Gastrocnemius medialis (tissue), 4 donors: ENCODE results near the gene RAP1B. TPM values are rescaled to one million over a fixed set of nuclear protein-coding genes. Genes with fewer than 3 reads are reported as not detected.

ENCODE experiments used
- ATAC-seq, 2 donors: fragments of 150-250 bp; one replicate each; pipeline ENCODE4 v1.9.1; 2016
- DNase-seq, 2 donors: peaks; one replicate each; pipeline ENCODE4 v3.0.0-alpha.2; 2019
- H3K27ac ChIP-seq, 4 donors: fragments of 200-600 bp; sonication (generic); 1 replicate in 1 of 4; 2 replicates in 3 of 4; pipeline ENCODE4 v1.5.1; 2016 to 2018; ENCODE audit warnings: mild to moderate bottlenecking in 2 of 4, moderate library complexity in 1 of 4
- H3K27me3 ChIP-seq, 3 donors: fragments of 200-600 bp; sonication (generic) in 2 of 3; 1 replicate in 1 of 3; 2 replicates in 2 of 3; pipeline versions ENCODE4 v1.5.1 to v1.6.0; 2016 to 2019; ENCODE audit warnings: mild to moderate bottlenecking in 1 of 3, moderate library complexity in 1 of 3
- H3K36me3 ChIP-seq, 2 donors: fragments of 200-600 bp; sonication (generic) in 1 of 2; one replicate each; pipeline ENCODE4 v1.5.1; 2017 to 2018
- H3K4me1 ChIP-seq, 2 donors: fragments of 200-600 bp; sonication (generic) in 1 of 2; one replicate each; pipeline ENCODE4 v1.5.1; 2016 to 2017; ENCODE audit warnings: mild to moderate bottlenecking in 2 of 2
- H3K4me3 ChIP-seq, 4 donors: fragments of 200-600 bp; sonication (generic) in 3 of 4; 1 replicate in 1 of 4; 2 replicates in 3 of 4; pipeline ENCODE4 v1.5.1; 2016 to 2019; ENCODE audit warnings: mild to moderate bottlenecking in 2 of 4
- H3K9me3 ChIP-seq, 3 donors: fragments of 200-600 bp; sonication (generic) in 2 of 3; 1 replicate in 1 of 3; 2 replicates in 2 of 3; pipeline ENCODE4 v1.5.1; 2016 to 2019
- CTCF ChIP-seq, 5 experiments: fragments of 450-650 bp in 3 of 5; fragments of 200-600 bp in 2 of 5; sonication (generic) in 2 of 5; IDR thresholded peaks in 4 of 5; conservative IDR thresholded peaks in 1 of 5; 1 replicate in 4 of 5; 2 replicates in 1 of 5; pipeline ENCODE4 v1.5.1; 2016 to 2019; ENCODE audit warnings: antibody characterized with exemption in 5 of 5, mild to moderate bottlenecking in 3 of 5, moderate library complexity in 3 of 5
- POLR2A ChIP-seq, 2 donors: fragments of 450-650 bp; IDR thresholded peaks; one replicate each; pipeline ENCODE4 v1.6.1; 2017; ENCODE audit warnings: antibody characterized with exemption in 2 of 2, mild to moderate bottlenecking in 2 of 2, moderate library complexity in 2 of 2
- in situ Hi-C, 4 donors: fragments of 200-750 bp; cut with MboI; loops; one replicate each; pipeline versions ENCODE4 v1.15.0 to v1.8.0; 2017; ENCODE audit warnings: low sequenced_read_pairs in 4 of 4
- intact Hi-C: fragments of 100-400 bp; cut with DNase I; formaldehyde crosslinking; loops from one replicate; pipeline ENCODE4 v1.15.1; 2023; ENCODE audit warnings: low total_unique reads
- total RNA-seq, 4 donors: library from RNA; depleted of rRNA; stranded (reverse); fragments of >200 nt; gene quantifications; one replicate each; pipeline versions ENCODE4 v1.1.0 to v1.2.3, GENCODE V29; 2016

The RAP1B gene
- total RNA-seq, 4 donors from 2014 or later, result 58.4 to 93.8 (median 71.9) TPM

DNA sequence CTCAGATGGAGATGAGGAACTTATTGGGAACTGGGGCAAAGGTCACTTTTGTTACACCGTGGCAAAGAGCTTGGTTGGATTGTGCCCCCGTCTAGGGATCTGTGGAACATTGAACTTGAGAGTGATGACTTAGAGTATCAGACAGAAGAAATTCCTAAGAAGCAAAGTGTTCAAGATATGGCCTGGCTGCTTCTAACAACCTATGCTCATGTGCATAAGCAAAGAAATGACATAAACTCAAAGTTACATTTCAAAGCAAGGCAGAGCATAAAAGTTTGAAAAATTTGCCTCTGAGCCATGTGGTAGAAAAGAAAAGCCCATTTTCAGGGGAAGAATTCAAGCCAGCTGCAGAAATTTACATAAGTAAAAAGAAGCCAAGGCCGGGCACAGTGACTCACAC, 21.5 kb upstream of the RAP1B start:
- ATAC-seq (no peak), DNase-seq (no peak)
- H3K4me1 ChIP-seq, result no peaks in the 10 kb centered on the region
- H3K27me3 ChIP-seq, result no peaks in the 10 kb centered on the region
- in situ Hi-C loops (no loop called here), intact Hi-C loops (no loop called here)
- no peak overlapping the region for H3K4me3 ChIP-seq
- TF ChIP-seq CTCF (IDR thresholded peaks at IDR 0.05 in 4 of 5, conservative IDR thresholded peaks at IDR 0.05 in 1 of 5), result no peak
- no peak for TF ChIP-seq POLR2A (IDR thresholded peaks at IDR 0.05)
- no peaks in the 10 kb centered on the region for H3K36me3 ChIP-seq
- H3K27ac ChIP-seq, result no peak overlapping the region
- H3K9me3 ChIP-seq, result no peaks in the 10 kb centered on the region

GRCh38 chr12:68591734-68592418, 18.8 kb upstream of the RAP1B start:
- TF ChIP-seq POLR2A (IDR thresholded peaks at IDR 0.05) (no peak), CTCF (IDR thresholded peaks at IDR 0.05 in 4 of 5, conservative IDR thresholded peaks at IDR 0.05 in 1 of 5) (no peak)
- H3K4me1 ChIP-seq, result no peaks in the 10 kb centered on the region
- ATAC-seq (no peak), DNase-seq (no peak)
- in situ Hi-C loops (no loop called here), intact Hi-C loops (no loop called here)
- H3K36me3 ChIP-seq, result no peaks in the 10 kb centered on the region
- no peak overlapping the region for H3K27ac ChIP-seq
- no peaks in the 10 kb centered on the region for H3K27me3 ChIP-seq
- no peaks in the 10 kb centered on the region for H3K9me3 ChIP-seq
- H3K4me3 ChIP-seq, result no peak overlapping the region

- H3K27me3 ChIP-seq, result no peaks in the 10 kb centered on the region
- TF ChIP-seq CTCF (IDR thresholded peaks at IDR 0.05 in 4 of 5, conservative IDR thresholded peaks at IDR 0.05 in 1 of 5) (no peak), POLR2A (IDR thresholded peaks at IDR 0.05) (no peak)
- in situ Hi-C loops, result no loop called here
- H3K36me3 ChIP-seq, result no peaks in the 10 kb centered on the region
- intact Hi-C loops, result no loop called here
- no peak overlapping the region for H3K27ac ChIP-seq
- ATAC-seq (no peak), DNase-seq (no peak)
- no peaks in the 10 kb centered on the region for H3K4me1 ChIP-seq
- H3K9me3 ChIP-seq, result no peaks in the 10 kb centered on the region
- no peak overlapping the region for H3K4me3 ChIP-seq
These were observed 15.5 kb upstream of the RAP1B start for GRCh38 chr12:68595241-68595640.

DNA sequence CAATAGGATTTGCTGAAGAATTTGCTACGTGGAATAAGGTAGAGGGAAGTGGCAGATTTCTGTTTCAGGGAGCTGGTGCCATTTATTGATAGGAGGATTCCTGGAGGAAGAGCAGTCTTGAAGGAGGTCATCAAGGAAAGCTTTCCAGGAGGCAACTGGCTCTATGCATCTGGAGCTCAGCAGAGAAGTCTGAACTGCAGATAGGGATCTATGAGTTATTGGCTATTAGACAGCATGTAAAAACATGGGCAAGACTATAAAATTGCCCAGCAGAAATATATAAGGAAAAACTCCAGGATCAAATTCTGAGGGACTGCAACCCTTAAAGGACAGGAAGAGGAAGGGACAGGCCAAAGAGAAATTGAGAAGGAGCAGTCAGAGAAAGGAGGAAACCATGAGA, 8.9 kb upstream of the RAP1B start:
- DNase-seq (no peak), ATAC-seq (no peak)
- TF ChIP-seq CTCF (IDR thresholded peaks at IDR 0.05 in 4 of 5, conservative IDR thresholded peaks at IDR 0.05 in 1 of 5) (no peak), POLR2A (IDR thresholded peaks at IDR 0.05) (no peak)
- no peaks in the 10 kb centered on the region for H3K4me1 ChIP-seq
- H3K9me3 ChIP-seq, result no peaks in the 10 kb centered on the region
- no peaks in the 10 kb centered on the region for H3K36me3 ChIP-seq
- H3K4me3 ChIP-seq, result no peak overlapping the region
- in situ Hi-C loops, result no loop called here
- no peak overlapping the region for H3K27ac ChIP-seq
- H3K27me3 ChIP-seq, result no peaks in the 10 kb centered on the region
- intact Hi-C loops, result no loop called here

- intact Hi-C loops, result no loop called here
- ATAC-seq, result no peak
These were observed 8.0 kb upstream of the RAP1B start for GRCh38 chr12:68602720-68603119.

More at GRCh38 chr12:68602720-68603119, 8.0 kb upstream of the RAP1B start:
- no peak overlapping the region for H3K27ac ChIP-seq
- in situ Hi-C loops, result no loop called here
- H3K4me1 ChIP-seq, result no peaks in the 10 kb centered on the region
- TF ChIP-seq POLR2A (IDR thresholded peaks at IDR 0.05) (no peak), CTCF (IDR thresholded peaks at IDR 0.05 in 4 of 5, conservative IDR thresholded peaks at IDR 0.05 in 1 of 5) (no peak)
- no peaks in the 10 kb centered on the region for H3K36me3 ChIP-seq
- H3K9me3 ChIP-seq, result no peaks in the 10 kb centered on the region
- no peak for DNase-seq
- no peaks in the 10 kb centered on the region for H3K27me3 ChIP-seq
- H3K4me3 ChIP-seq, result no peak overlapping the region
